Measurements from ENCODE around the gene HDAC9. TPM values are rescaled to one million over a fixed set of nuclear protein-coding genes. Genes with fewer than 3 reads are reported as not detected.

HDAC9 gene
- total RNA-seq, 1 donor from 2014 or later = 32.4 TPM

- DNase-seq (ENCODE audit: extremely low spot score in 2 of 2) = no peak
- H3K27ac ChIP-seq = no peak overlapping the region
- TF ChIP-seq POLR2A (IDR thresholded peaks at IDR 0.05) (no peak), POLR2AphosphoS5 (IDR thresholded peaks at IDR 0.05; ENCODE audit: insufficient read depth in 1 of 2, low read depth in 1 of 2) (no peak), CTCF (IDR thresholded peaks at IDR 0.05) (no peak)
- no peaks in the 10 kb centered on the region for H3K27me3 ChIP-seq
- no peaks in the 10 kb centered on the region for H3K9me3 ChIP-seq
- peaks cover 5% of the 10 kb centered on the region for H3K4me1 ChIP-seq
- H3K36me3 ChIP-seq = no peaks in the 10 kb centered on the region
- intact Hi-C loops (cut with DNase I) = loop anchor here (5.0 kb wide), 1 partner anchor 197 kb away; no protein-coding TSS in a partner anchor
- no peak overlapping the region for H3K4me3 ChIP-seq
Observed at GRCh38 chr7:18564779-18565178, 69.2 kb downstream of the HDAC9 start.

- TF ChIP-seq CTCF (IDR thresholded peaks at IDR 0.05) (no peak), POLR2A (IDR thresholded peaks at IDR 0.05) (no peak), POLR2AphosphoS5 (IDR thresholded peaks at IDR 0.05; ENCODE audit: insufficient read depth in 1 of 2, low read depth in 1 of 2) (no peak)
- Histone ChIP-seq H3K36me3 (no peaks in the 10 kb centered on the region), H3K4me3 (no peak overlapping the region), H3K4me1 (peaks cover 5% of the 10 kb centered on the region), H3K27ac (no peak overlapping the region), H3K27me3 (no peaks in the 10 kb centered on the region), H3K9me3 (no peaks in the 10 kb centered on the region)
- no peak for DNase-seq (ENCODE audit: extremely low spot score in 2 of 2)
- intact Hi-C loops (cut with DNase I) = no loop called here
Observed at GRCh38 chr7:18565337-18565736, 69.8 kb downstream of the HDAC9 start.

- TF ChIP-seq POLR2A (IDR thresholded peaks at IDR 0.05) = no peak
- peaks cover 9% of the 10 kb centered on the region for H3K4me1 ChIP-seq
- H3K4me3 ChIP-seq = no peak overlapping the region
- intact Hi-C loops (cut with DNase I) = no loop called here
- H3K27ac ChIP-seq = no peak overlapping the region
- no peaks in the 10 kb centered on the region for H3K9me3 ChIP-seq
- no peaks in the 10 kb centered on the region for H3K27me3 ChIP-seq
- no peaks in the 10 kb centered on the region for H3K36me3 ChIP-seq
- DNase-seq (ENCODE audit: extremely low spot score in 2 of 2) = no peak
Observed at GRCh38 chr7:18566205-18566604, 70.7 kb downstream of the HDAC9 start.

GRCh38 chr7:18566829-18567228 lies 71.3 kb downstream of the HDAC9 start:
- H3K27me3 ChIP-seq = no peaks in the 10 kb centered on the region
- intact Hi-C loops (cut with DNase I) = no loop called here
- H3K9me3 ChIP-seq = no peaks in the 10 kb centered on the region
- TF ChIP-seq CTCF (IDR thresholded peaks at IDR 0.05) = no peak
- TF ChIP-seq POLR2A (IDR thresholded peaks at IDR 0.05) = no peak
- no peak for TF ChIP-seq POLR2AphosphoS5 (IDR thresholded peaks at IDR 0.05; ENCODE audit: insufficient read depth in 1 of 2, low read depth in 1 of 2)
- H3K4me3 ChIP-seq = no peak overlapping the region
- no peaks in the 10 kb centered on the region for H3K36me3 ChIP-seq
- no peak overlapping the region for H3K27ac ChIP-seq
- DNase-seq (ENCODE audit: extremely low spot score in 2 of 2) = no peak
- H3K4me1 ChIP-seq = peaks cover 10% of the 10 kb centered on the region

GRCh38 chr7:18570441-18570840 lies 74.9 kb downstream of the HDAC9 start:
- no peak for DNase-seq (ENCODE audit: extremely low spot score in 2 of 2)
- Histone ChIP-seq H3K36me3 (no peaks in the 10 kb centered on the region), H3K27me3 (no peaks in the 10 kb centered on the region), H3K4me3 (no peak overlapping the region), H3K27ac (no peak overlapping the region), H3K9me3 (no peaks in the 10 kb centered on the region), H3K4me1 (peaks cover 8% of the 10 kb centered on the region)
- TF ChIP-seq POLR2A (IDR thresholded peaks at IDR 0.05) = no peak
- no peak for TF ChIP-seq CTCF (IDR thresholded peaks at IDR 0.05)
- TF ChIP-seq POLR2AphosphoS5 (IDR thresholded peaks at IDR 0.05; ENCODE audit: insufficient read depth in 1 of 2, low read depth in 1 of 2) = no peak
- intact Hi-C loops (cut with DNase I) = no loop called here

Data from vagina (tissue), 2 donors.